ENCODE results near the gene SIK1.

The SIK1 gene

DNA sequence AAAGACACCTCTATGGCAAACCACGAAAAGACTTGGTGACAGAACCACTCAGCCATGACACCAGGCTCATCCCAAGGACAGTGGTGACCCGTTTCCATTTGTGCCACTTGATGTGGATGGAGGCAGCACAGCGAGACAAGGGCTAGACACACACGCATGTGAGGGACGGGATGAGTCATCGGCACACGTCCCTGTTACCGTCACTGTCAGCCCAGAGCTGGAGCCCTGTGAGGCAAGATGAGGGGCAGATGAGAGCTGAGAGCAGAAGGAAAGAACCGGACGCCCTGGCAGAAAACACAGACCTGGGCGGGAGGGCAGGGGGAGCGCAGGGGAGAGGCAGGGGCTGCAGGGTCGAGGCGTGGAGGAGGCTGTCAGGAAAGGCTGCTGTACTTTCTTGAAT, 57.8 kb downstream of the SIK1 start:
- TF ChIP-seq TAF1 (IDR thresholded peaks at IDR 0.05; ENCODE audit: low read depth, low read length), result no peak
- no peak for TF ChIP-seq POU2F2 (IDR thresholded peaks at IDR 0.05; ENCODE audit: low read depth, low read length)
- no peak for TF ChIP-seq SPI1 (IDR thresholded peaks at IDR 0.05; ENCODE audit: low read depth, low read length)
- no peak for TF ChIP-seq POLR2A (IDR thresholded peaks at IDR 0.05; ENCODE audit: low read depth, low read length)
- TF ChIP-seq PAX5 (IDR thresholded peaks at IDR 0.05; ENCODE audit: insufficient read depth, low read length, severe bottlenecking), result peak; percentile 50
- no peak for TF ChIP-seq POLR2AphosphoS5 (IDR thresholded peaks at IDR 0.05; ENCODE audit: low read depth, low read length)
- DNase-seq (ENCODE audit: insufficient read length, low spot score) (no peak), FAIRE-seq (no peak)

DNA sequence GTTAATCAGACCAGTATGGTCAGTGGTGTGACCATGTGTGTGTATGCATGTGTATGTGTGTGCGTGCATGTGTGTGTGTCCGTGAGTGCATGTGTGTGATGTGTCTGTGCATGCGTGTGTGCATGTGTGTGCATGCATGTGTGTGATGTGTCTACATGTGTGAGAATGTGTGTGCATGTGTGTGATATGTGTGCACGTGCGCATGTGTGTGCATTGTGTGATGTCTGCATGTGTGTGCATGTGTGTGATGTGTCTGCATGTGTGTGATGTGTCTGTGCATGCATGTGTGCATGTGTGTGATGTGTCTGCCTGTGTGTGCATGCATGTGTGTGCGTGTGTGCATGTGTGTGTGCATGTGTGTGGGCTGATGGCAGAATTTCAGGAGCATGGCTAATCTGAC, 58.2 kb downstream of the SIK1 start:
- peak; percentile 13 for FAIRE-seq
- DNase-seq (ENCODE audit: insufficient read length, low spot score), result no peak
- TF ChIP-seq POU2F2 (IDR thresholded peaks at IDR 0.05; ENCODE audit: low read depth, low read length) (no peak), POLR2A (IDR thresholded peaks at IDR 0.05; ENCODE audit: low read depth, low read length) (no peak), PAX5 (IDR thresholded peaks at IDR 0.05; ENCODE audit: insufficient read depth, low read length, severe bottlenecking) (no peak), SPI1 (IDR thresholded peaks at IDR 0.05; ENCODE audit: low read depth, low read length) (no peak), TAF1 (IDR thresholded peaks at IDR 0.05; ENCODE audit: low read depth, low read length) (no peak), POLR2AphosphoS5 (IDR thresholded peaks at IDR 0.05; ENCODE audit: low read depth, low read length) (no peak)

DNA sequence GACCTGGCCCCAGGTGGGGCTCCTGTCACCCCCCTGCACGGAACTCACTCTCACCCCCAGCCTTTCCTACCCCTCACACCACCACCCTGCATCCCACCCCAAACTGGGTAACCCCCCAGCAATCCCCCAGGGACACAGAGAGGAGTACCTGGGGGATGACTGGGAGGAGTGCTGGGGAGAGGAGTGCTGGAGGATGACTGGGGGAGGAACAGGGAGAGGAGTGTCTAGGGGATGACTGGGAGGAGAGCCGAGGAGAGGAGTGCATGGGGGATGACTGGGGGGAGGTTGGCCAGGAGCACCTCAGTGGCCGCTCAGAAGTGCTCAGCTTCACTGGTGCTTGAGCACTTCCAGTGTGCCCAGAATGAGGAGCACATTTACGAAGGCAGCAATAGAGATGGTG, 59.1 kb downstream of the SIK1 start:
- TF ChIP-seq TAF1 (IDR thresholded peaks at IDR 0.05; ENCODE audit: low read depth, low read length) (no peak), POU2F2 (IDR thresholded peaks at IDR 0.05; ENCODE audit: low read depth, low read length) (no peak), PAX5 (IDR thresholded peaks at IDR 0.05; ENCODE audit: insufficient read depth, low read length, severe bottlenecking) (no peak), POLR2A (IDR thresholded peaks at IDR 0.05; ENCODE audit: low read depth, low read length) (no peak), POLR2AphosphoS5 (IDR thresholded peaks at IDR 0.05; ENCODE audit: low read depth, low read length) (no peak), SPI1 (IDR thresholded peaks at IDR 0.05; ENCODE audit: low read depth, low read length) (no peak)
- FAIRE-seq (no peak), DNase-seq (ENCODE audit: insufficient read length, low spot score) (no peak)

DNA sequence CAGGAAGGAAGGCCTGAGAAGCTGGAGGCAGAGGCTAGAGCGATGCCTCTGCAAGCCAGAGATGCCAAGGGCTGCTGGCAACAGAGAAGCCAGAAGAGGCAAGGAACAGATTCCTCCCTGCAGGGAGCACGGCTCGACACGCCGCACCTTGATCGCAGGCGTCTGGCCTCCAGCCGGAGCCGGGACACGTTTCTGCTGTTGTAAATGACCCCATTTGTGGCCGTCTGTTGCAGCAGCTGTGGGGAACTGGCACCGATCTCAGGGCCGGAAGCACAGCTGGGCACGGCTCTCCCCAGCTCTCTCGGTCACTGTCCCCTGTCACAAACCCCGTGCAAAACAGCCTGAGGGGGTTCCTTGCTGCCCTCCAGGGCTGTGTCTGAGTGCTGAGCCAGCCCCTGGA, 59.6 kb downstream of the SIK1 start:
- FAIRE-seq (no peak), DNase-seq (ENCODE audit: insufficient read length, low spot score) (no peak)
- TF ChIP-seq PAX5 (IDR thresholded peaks at IDR 0.05; ENCODE audit: insufficient read depth, low read length, severe bottlenecking) (no peak), POLR2A (IDR thresholded peaks at IDR 0.05; ENCODE audit: low read depth, low read length) (no peak), TAF1 (IDR thresholded peaks at IDR 0.05; ENCODE audit: low read depth, low read length) (no peak), POLR2AphosphoS5 (IDR thresholded peaks at IDR 0.05; ENCODE audit: low read depth, low read length) (no peak), SPI1 (IDR thresholded peaks at IDR 0.05; ENCODE audit: low read depth, low read length) (no peak), POU2F2 (IDR thresholded peaks at IDR 0.05; ENCODE audit: low read depth, low read length) (no peak)

DNA sequence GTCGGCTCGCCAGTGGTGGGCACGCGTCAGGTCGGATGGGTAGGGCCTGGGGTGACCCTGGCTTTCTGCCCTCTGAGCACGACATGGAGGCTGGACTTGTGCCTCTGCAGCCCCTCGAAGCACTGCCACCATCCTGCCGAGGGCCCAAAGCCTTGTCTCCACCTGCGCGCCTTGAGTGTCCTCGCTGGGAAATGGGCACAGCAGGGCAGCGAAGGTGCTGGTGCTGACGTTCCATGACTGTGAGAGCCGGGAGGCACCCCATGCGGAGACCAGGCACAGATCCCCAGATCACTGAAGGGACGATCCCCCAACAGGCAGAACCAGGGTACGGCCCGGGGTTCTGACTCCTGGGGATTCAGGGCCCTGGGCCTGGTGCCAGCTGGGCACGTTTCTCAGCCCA, 60.3 kb downstream of the SIK1 start:
- DNase-seq (ENCODE audit: insufficient read length, low spot score), result no peak
- FAIRE-seq, result no peak
- TF ChIP-seq PAX5 (IDR thresholded peaks at IDR 0.05; ENCODE audit: insufficient read depth, low read length, severe bottlenecking), result no peak
- no peak for TF ChIP-seq POLR2A (IDR thresholded peaks at IDR 0.05; ENCODE audit: low read depth, low read length)
- no peak for TF ChIP-seq POU2F2 (IDR thresholded peaks at IDR 0.05; ENCODE audit: low read depth, low read length)
- TF ChIP-seq POLR2AphosphoS5 (IDR thresholded peaks at IDR 0.05; ENCODE audit: low read depth, low read length), result no peak
- TF ChIP-seq TAF1 (IDR thresholded peaks at IDR 0.05; ENCODE audit: low read depth, low read length), result no peak
- TF ChIP-seq SPI1 (IDR thresholded peaks at IDR 0.05; ENCODE audit: low read depth, low read length), result no peak

DNA sequence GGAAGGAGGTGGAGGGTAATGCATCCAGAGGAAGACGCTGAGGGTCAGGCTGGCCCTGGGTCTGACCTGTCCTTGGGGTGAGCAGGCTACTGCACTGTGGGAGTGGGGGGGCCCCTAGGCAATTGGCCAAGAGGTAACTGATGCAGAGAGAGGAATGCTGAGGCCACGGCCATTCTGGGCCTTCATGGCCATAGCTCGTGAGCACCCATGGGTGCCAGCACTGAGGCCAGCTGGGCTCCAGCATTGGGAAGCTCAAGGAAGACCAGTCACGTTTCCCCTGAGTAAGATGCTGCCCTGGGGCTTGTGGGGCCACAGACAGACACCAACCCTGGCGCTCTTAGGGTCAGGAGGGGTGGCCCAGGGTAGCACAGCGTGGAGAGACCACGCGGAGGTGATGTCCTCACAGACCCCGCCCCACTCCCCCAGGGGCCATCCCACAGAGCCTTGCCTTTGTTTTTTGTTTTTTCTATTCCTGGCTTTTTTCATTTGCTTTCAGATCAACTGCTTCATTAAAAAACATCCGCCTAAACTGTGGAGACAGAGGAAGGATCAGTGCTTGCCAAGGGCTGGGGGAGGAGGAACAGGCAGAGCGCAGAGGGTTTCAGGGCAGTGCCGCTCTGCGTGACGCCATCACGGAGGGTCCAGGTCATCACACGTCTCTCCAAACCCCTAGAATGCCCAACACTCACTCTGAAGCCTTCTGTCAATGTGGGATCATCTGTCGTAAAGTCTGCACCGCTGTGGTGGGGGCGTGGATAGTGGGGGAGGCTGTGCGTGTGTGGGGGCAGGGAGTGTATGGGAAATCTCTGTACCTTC, 61.1 kb downstream of the SIK1 start:
- FAIRE-seq, result no peak
- DNase-seq (ENCODE audit: insufficient read length, low spot score), result no peak
- TF ChIP-seq POLR2AphosphoS5 (IDR thresholded peaks at IDR 0.05; ENCODE audit: low read depth, low read length), result no peak
- TF ChIP-seq SPI1 (IDR thresholded peaks at IDR 0.05; ENCODE audit: low read depth, low read length), result no peak
- TF ChIP-seq POLR2A (IDR thresholded peaks at IDR 0.05; ENCODE audit: low read depth, low read length), result no peak
- TF ChIP-seq POU2F2 (IDR thresholded peaks at IDR 0.05; ENCODE audit: low read depth, low read length), result no peak
- TF ChIP-seq TAF1 (IDR thresholded peaks at IDR 0.05; ENCODE audit: low read depth, low read length), result no peak
- no peak for TF ChIP-seq PAX5 (IDR thresholded peaks at IDR 0.05; ENCODE audit: insufficient read depth, low read length, severe bottlenecking)

DNA sequence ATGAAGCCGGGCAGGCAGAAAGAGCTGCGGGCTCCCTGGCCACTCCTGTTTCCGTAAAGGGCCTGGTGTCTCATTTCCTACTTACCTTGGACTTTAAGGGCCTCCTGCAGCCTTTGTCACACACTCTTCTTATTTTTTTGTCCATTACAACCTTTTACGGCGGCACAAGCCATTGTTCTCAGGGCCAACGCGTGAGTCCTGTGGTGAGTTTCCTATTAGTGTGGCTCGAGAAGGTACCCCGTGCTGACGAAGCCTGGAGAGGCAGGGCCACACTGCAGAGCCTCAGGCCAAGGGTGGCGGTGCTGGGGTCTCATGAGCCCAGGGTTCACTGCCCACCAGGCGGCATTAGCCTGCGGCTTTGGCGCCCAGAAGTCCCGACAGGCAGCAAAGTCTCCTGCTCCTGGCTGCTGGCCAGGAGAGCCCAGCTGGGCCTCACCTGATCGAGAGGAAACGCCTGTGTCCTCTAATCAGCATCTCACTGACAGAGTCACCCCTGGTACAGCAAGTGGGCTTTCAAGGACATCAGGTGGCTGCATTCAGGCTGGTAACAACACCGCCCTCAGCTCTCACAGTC, 62.0 kb downstream of the SIK1 start:
- TF ChIP-seq TAF1 (IDR thresholded peaks at IDR 0.05; ENCODE audit: low read depth, low read length) (no peak), POLR2A (IDR thresholded peaks at IDR 0.05; ENCODE audit: low read depth, low read length) (no peak), POLR2AphosphoS5 (IDR thresholded peaks at IDR 0.05; ENCODE audit: low read depth, low read length) (no peak), PAX5 (IDR thresholded peaks at IDR 0.05; ENCODE audit: insufficient read depth, low read length, severe bottlenecking) (no peak), SPI1 (IDR thresholded peaks at IDR 0.05; ENCODE audit: low read depth, low read length) (no peak), POU2F2 (IDR thresholded peaks at IDR 0.05; ENCODE audit: low read depth, low read length) (no peak)
- no peak for DNase-seq (ENCODE audit: insufficient read length, low spot score)
- FAIRE-seq, result no peak

All from GM12891 (cell line).